OCI-LY3 (cell line): ENCODE results near the gene EFR3B.

Source experiments
- H2AFZ ChIP-seq: fragments of 200-600, 300-600 bp; shearing (Covaris generic); 2 replicates; pipeline ENCODE4 v1.6.0; 2014; ENCODE audit warnings: antibody characterized with exemption, low read depth, low read length
- H3K27ac ChIP-seq: fragments of 200-600, 300-600 bp; sonication (generic); 2 replicates; pipeline ENCODE4 v1.5.1; 2014; ENCODE audit warnings: mild to moderate bottlenecking, low read length, moderate library complexity, mixed read lengths
- H3K27me3 ChIP-seq: fragments of 200-600, 300-600 bp; sonication (generic); 2 replicates; pipeline ENCODE4 v1.6.1; 2014; ENCODE audit warnings: low read depth, low read length, mixed read lengths
- H3K36me3 ChIP-seq: fragments of 200-600, 300-600 bp; sonication (generic); replicated peaks from 2 replicates; pipeline ENCODE3; 2014; ENCODE audit warnings: low read depth, low read length, mixed read lengths
- H3K4me1 ChIP-seq: fragments of 300-600, 200-600 bp; sonication (generic); 2 replicates; pipeline ENCODE4 v1.6.1; 2014; ENCODE audit warnings: low read length, mixed read lengths
- H3K4me2 ChIP-seq: fragments of 200-600, 300-600 bp; sonication (generic); 2 replicates; pipeline ENCODE4 v1.6.1; 2014; ENCODE audit warnings: low read length, mixed read lengths
- H3K4me3 ChIP-seq: fragments of 300-600, 200-600 bp; sonication (generic); 2 replicates; pipeline ENCODE4 v1.5.1; 2014; ENCODE audit warnings: antibody characterized with exemption, mild to moderate bottlenecking, low read length, moderate library complexity
- H3K79me2 ChIP-seq: fragments of 300-600, 200-600 bp; shearing (Covaris generic); 2 replicates; pipeline ENCODE4 v1.6.1; 2014; ENCODE audit warnings: mild to moderate bottlenecking, low read length, mixed read lengths
- H3K9ac ChIP-seq: fragments of 300-600, 200-600 bp; shearing (Covaris generic); 2 replicates; pipeline ENCODE4 v1.6.0; 2014; ENCODE audit warnings: mild to moderate bottlenecking, low read length, moderate library complexity
- H3K9me3 ChIP-seq: fragments of 200-600, 300-600 bp; shearing (Covaris generic); 2 replicates; pipeline ENCODE4 v1.6.1; 2014; ENCODE audit warnings: low read length, mixed read lengths; ENCODE audit not compliant: insufficient read depth
- H4K20me1 ChIP-seq: fragments of 200-600, 300-600 bp; sonication (generic); 2 replicates; pipeline ENCODE4 v1.6.1; 2016; ENCODE audit warnings: low read length, mixed read lengths; ENCODE audit not compliant: insufficient read depth
- CTCF ChIP-seq: fragments of 200-600, 300-600 bp; sonication (generic); IDR thresholded peaks from 2 replicates; pipeline ENCODE4 v1.5.1; 2014; ENCODE audit warnings: antibody characterized with exemption, low read length, low read depth
- EZH2phosphoT487 ChIP-seq: fragments of 200-600 bp; shearing (Covaris generic); IDR thresholded peaks from 2 replicates; pipeline ENCODE4 v1.6.1; 2018; ENCODE audit warnings: antibody characterized with exemption, mixed run types, low read depth

The EFR3B gene

DNA sequence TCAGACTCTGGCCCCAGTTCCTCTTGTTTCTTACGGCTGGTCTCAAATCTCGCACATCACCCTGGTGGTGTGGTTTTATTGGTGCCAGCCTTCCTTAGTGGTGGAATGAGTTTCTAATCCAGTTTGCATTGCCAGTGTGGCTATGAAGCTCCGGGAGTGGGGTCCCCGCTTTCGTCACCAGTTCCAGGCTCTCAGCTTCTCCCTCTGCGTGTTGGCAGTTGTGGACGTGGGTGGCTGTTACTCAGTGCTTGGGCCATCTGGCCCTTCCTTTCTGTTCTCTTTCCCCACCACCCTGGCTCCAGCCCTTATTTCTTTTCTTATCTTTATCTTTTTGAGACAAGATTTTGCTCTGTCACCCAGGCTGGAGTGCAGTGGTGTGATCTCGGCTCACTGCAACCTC, 30.1 kb downstream of the EFR3B start:
- Histone ChIP-seq H3K4me1 (no peaks in the 10 kb centered on the region), H3K27me3 (peaks cover 15% of the 10 kb centered on the region), H4K20me1 (no peaks in the 10 kb centered on the region), H3K9me3 (no peaks in the 10 kb centered on the region), H3K36me3 (no peaks in the 10 kb centered on the region), H3K27ac (no peak overlapping the region), H2AFZ (no peak overlapping the region), H3K79me2 (no peaks in the 10 kb centered on the region), H3K4me2 (no peak overlapping the region), H3K4me3 (no peak overlapping the region), H3K9ac (no peak overlapping the region)
- TF ChIP-seq CTCF = no peak

- Histone ChIP-seq H3K4me1 (no peaks in the 10 kb centered on the region), H3K4me2 (no peak overlapping the region), H4K20me1 (no peaks in the 10 kb centered on the region), H3K9me3 (no peaks in the 10 kb centered on the region), H3K27ac (no peak overlapping the region), H3K36me3 (no peaks in the 10 kb centered on the region), H3K27me3 (peaks cover 17% of the 10 kb centered on the region), H3K79me2 (no peaks in the 10 kb centered on the region), H3K9ac (no peak overlapping the region), H3K4me3 (no peak overlapping the region), H2AFZ (no peak overlapping the region)
- TF ChIP-seq EZH2phosphoT487 = no peak
Observed at GRCh38 chr2:25072606-25073005, 30.7 kb downstream of the EFR3B start.

GRCh38 chr2:25073025-25073424, 31.1 kb downstream of the EFR3B start:
- H3K27me3 ChIP-seq = peaks cover 21% of the 10 kb centered on the region
- H3K79me2 ChIP-seq = no peaks in the 10 kb centered on the region
- H3K27ac ChIP-seq = no peak overlapping the region
- H2AFZ ChIP-seq = no peak overlapping the region
- no peak overlapping the region for H3K4me2 ChIP-seq
- H3K4me1 ChIP-seq = no peaks in the 10 kb centered on the region
- no peak overlapping the region for H3K9ac ChIP-seq
- TF ChIP-seq EZH2phosphoT487 (no peak), CTCF (no peak)
- H4K20me1 ChIP-seq = no peaks in the 10 kb centered on the region
- H3K9me3 ChIP-seq = no peaks in the 10 kb centered on the region
- H3K36me3 ChIP-seq = no peaks in the 10 kb centered on the region
- H3K4me3 ChIP-seq = no peak overlapping the region

GRCh38 chr2:25073914-25074313, 32.0 kb downstream of the EFR3B start:
- no peak overlapping the region for H3K4me2 ChIP-seq
- H3K4me3 ChIP-seq = no peak overlapping the region
- no peak for TF ChIP-seq EZH2phosphoT487
- TF ChIP-seq CTCF = no peak
- peaks cover 29% of the 10 kb centered on the region for H3K27me3 ChIP-seq
- no peaks in the 10 kb centered on the region for H3K79me2 ChIP-seq
- no peaks in the 10 kb centered on the region for H4K20me1 ChIP-seq
- no peak overlapping the region for H3K27ac ChIP-seq
- H3K9me3 ChIP-seq = no peaks in the 10 kb centered on the region
- H2AFZ ChIP-seq = no peak overlapping the region
- no peaks in the 10 kb centered on the region for H3K36me3 ChIP-seq
- no peaks in the 10 kb centered on the region for H3K4me1 ChIP-seq
- no peak overlapping the region for H3K9ac ChIP-seq

- Histone ChIP-seq H3K9me3 (no peaks in the 10 kb centered on the region), H3K36me3 (no peaks in the 10 kb centered on the region), H4K20me1 (no peaks in the 10 kb centered on the region), H3K4me1 (no peaks in the 10 kb centered on the region), H3K9ac (no peak overlapping the region), H3K4me3 (no peak overlapping the region), H3K79me2 (no peaks in the 10 kb centered on the region), H3K4me2 (no peak overlapping the region), H2AFZ (no peak overlapping the region), H3K27ac (no peak overlapping the region), H3K27me3 (peaks cover 37% of the 10 kb centered on the region)
- TF ChIP-seq EZH2phosphoT487 (no peak), CTCF (no peak)
Observed at GRCh38 chr2:25074826-25075225, 33.0 kb downstream of the EFR3B start.
